K562 (cell line): ENCODE measurements around the gene NOLC1. TPM values are rescaled to one million over a fixed set of nuclear protein-coding genes. Genes with fewer than 3 reads are reported as not detected.

ENCODE experiments used
- BCL6 ChIP-seq: fragments of 250-450 bp; sonication (Bioruptor Pico); IDR thresholded peaks from 2 replicates; pipeline ENCODE4 v1.4.0; 2020
- BDP1 ChIP-seq: IDR thresholded peaks from 3 replicates; pipeline ENCODE4 v1.6.1; 2011; ENCODE audit not compliant: insufficient read length, insufficient read depth
- HLTF ChIP-seq: fragments of 450-650 bp; IDR thresholded peaks from 2 replicates; pipeline ENCODE4 v1.6.1; 2016
- RAD51 ChIP-seq: fragments of 450-650 bp; IDR thresholded peaks from 2 replicates; pipeline ENCODE4 v1.7.1; 2016; ENCODE audit warnings: low read depth, mild to moderate bottlenecking, borderline replicate concordance
- SIX5 ChIP-seq, 2 experiments: IDR thresholded peaks; 2 replicates each; pipeline ENCODE4 v1.6.1; 2011; ENCODE audit warnings: low read length in 2 of 2, borderline replicate concordance in 1 of 2, low read depth in 1 of 2, mild to moderate bottlenecking in 1 of 2, moderate library complexity in 1 of 2; ENCODE audit not compliant: insufficient read depth in 1 of 2
- SMAD2 ChIP-seq: fragments of 150-350 bp; IDR thresholded peaks from 2 replicates; pipeline ENCODE4 v1.6.1; 2014; ENCODE audit warnings: low read depth, mild to moderate bottlenecking, low read length
- SMARCA4 ChIP-seq: fragments of 450-650 bp; IDR thresholded peaks from 2 replicates; pipeline ENCODE4 v1.6.1; 2016
- SUPT5H ChIP-seq: fragments of 450-650 bp; IDR thresholded peaks from 2 replicates; pipeline ENCODE4 v1.6.1; 2016
- ZNF121 ChIP-seq: sonication (generic); formaldehyde crosslinking; conservative IDR thresholded peaks from 2 replicates; pipeline ENCODE4 v1.8.0; 2022; ENCODE audit warnings: missing genetic modification reagents
- polyA plus RNA-seq, 8 experiments: library from polyadenylated mRNA; depleted of rRNA in 4 of 8; stranded (reverse) in 5 of 8; unstranded in 3 of 8; fragments of >200 nt; fragmentation: Nextera tagmentation in 2 of 8; fragmentation: Illumina TruSeq in 1 of 8; extraction: Ambion mirVana in 2 of 8; extraction: Trizol in 1 of 8; gene quantifications; 2 replicates each; pipeline versions ENCODE4 v1.2.1 to v1.2.3, GENCODE V29; 2011 to 2014; ENCODE audit warnings: inconsistent platforms in 1 of 8, missing spikeins in 1 of 8
- total RNA-seq, 7 experiments: library from RNA; depleted of rRNA in 6 of 7; stranded (reverse); fragments of >200 nt in 6 of 7; fragmentation: Illumina TruSeq in 2 of 7; extraction: Trizol in 2 of 7; gene quantifications; 2 replicates each; pipeline versions ENCODE4 v1.2.1 to v1.2.3, GENCODE V29; 2011 to 2021; ENCODE audit warnings: low replicate concordance in 1 of 7
- TF ChIP-seq, protein P1 (sequence below): fragments of 250-450 bp; sonication (Bioruptor Pico); IDR thresholded peaks from 2 replicates; pipeline ENCODE4 v1.4.0; 2020
- TF ChIP-seq, protein P2 (sequence below): fragments of 200-400 bp; formaldehyde crosslinking; IDR thresholded peaks from 2 replicates; pipeline ENCODE4 v1.6.1; 2017; ENCODE audit warnings: mild to moderate bottlenecking, low read depth, low read length, moderate library complexity
- TF ChIP-seq, protein P3 (sequence below): fragments of 200-800 bp; sonication (Bioruptor generic); IDR thresholded peaks from 2 replicates; pipeline ENCODE4 v1.6.1; 2017; ENCODE audit warnings: missing genetic modification characterization, missing compliant biosample characterization
- TF ChIP-seq, protein P4 (sequence below): sonication (generic); formaldehyde crosslinking; IDR thresholded peaks from 2 replicates; pipeline ENCODE4 v1.8.1; 2023; ENCODE audit warnings: mild to moderate bottlenecking, missing genetic modification reagents

Gene NOLC1
- total and polyA plus RNA-seq, 9 of the 15 experiments (the other 6 are each of a cell fraction or from before 2014, with no cell fraction given): 102 to 310 (median 165) TPM

DNA sequence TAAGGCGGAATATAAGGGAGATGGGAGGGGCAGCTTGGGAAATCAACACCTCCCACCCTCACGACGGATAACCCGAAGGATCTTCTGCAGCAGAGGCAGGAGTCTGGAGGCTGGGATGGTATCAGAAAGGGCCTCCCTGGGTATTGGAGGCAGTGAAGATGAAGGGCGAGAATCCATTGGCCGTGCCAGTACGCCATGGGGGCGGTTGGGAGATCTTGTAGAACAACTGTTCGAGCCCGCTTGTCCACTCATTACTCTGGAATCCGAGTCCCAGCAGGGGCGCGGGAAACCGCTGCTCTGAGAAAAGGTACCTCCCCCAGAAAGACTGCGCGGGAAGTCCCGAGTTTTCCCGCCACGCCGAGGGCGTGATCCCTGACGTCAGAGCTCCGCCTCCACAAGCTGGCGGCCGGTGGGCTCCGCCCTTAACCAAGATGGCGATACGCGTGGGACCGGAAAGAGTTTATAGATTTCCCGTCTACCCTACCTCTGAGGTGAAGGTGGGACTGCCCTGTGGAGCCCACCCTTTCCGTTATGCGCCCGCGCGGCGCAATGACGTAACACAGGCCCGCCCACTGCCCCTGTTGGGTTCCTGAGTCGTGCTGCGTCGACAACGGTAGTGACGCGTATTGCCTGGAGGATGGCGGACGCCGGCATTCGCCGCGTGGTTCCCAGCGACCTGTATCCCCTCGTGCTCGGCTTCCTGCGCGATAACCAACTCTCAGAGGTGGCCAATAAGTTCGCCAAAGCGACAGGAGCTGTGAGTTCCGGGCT, at the start of gene NOLC1 (continued):
- TF ChIP-seq, protein P1, sequence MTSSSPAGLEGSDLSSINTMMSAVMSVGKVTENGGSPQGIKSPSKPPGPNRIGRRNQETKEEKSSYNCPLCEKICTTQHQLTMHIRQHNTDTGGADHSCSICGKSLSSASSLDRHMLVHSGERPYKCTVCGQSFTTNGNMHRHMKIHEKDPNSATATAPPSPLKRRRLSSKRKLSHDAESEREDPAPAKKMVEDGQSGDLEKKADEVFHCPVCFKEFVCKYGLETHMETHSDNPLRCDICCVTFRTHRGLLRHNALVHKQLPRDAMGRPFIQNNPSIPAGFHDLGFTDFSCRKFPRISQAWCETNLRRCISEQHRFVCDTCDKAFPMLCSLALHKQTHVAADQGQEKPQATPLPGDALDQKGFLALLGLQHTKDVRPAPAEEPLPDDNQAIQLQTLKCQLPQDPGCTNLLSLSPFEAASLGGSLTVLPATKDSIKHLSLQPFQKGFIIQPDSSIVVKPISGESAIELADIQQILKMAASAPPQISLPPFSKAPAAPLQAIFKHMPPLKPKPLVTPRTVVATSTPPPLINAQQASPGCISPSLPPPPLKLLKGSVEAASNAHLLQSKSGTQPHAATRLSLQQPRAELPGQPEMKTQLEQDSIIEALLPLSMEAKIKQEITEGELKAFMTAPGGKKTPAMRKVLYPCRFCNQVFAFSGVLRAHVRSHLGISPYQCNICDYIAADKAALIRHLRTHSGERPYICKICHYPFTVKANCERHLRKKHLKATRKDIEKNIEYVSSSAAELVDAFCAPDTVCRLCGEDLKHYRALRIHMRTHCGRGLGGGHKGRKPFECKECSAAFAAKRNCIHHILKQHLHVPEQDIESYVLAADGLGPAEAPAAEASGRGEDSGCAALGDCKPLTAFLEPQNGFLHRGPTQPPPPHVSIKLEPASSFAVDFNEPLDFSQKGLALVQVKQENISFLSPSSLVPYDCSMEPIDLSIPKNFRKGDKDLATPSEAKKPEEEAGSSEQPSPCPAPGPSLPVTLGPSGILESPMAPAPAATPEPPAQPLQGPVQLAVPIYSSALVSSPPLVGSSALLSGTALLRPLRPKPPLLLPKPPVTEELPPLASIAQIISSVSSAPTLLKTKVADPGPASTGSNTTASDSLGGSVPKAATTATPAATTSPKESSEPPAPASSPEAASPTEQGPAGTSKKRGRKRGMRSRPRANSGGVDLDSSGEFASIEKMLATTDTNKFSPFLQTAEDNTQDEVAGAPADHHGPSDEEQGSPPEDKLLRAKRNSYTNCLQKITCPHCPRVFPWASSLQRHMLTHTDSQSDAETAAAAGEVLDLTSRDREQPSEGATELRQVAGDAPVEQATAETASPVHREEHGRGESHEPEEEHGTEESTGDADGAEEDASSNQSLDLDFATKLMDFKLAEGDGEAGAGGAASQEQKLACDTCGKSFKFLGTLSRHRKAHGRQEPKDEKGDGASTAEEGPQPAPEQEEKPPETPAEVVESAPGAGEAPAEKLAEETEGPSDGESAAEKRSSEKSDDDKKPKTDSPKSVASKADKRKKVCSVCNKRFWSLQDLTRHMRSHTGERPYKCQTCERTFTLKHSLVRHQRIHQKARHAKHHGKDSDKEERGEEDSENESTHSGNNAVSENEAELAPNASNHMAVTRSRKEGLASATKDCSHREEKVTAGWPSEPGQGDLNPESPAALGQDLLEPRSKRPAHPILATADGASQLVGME (CRISPR knock-in tag): no peak
- TF ChIP-seq BDP1 (no peak), SMAD2 (no peak), RAD51 (no peak), HLTF (no peak), SUPT5H (peak; percentile 88), ZNF121 (CRISPR knock-in tag) (no peak), SMARCA4 (no peak), BCL6 (no peak), SIX5 (IDR thresholded peaks at IDR 0.05; ENCODE audit: borderline replicate concordance in 1 of 2, insufficient read depth in 1 of 2, low read depth in 1 of 2, low read length in 2 of 2) (peak; percentile 34 to 37; a peak in 3 of 4 replicates)
- TF ChIP-seq, protein P2, sequence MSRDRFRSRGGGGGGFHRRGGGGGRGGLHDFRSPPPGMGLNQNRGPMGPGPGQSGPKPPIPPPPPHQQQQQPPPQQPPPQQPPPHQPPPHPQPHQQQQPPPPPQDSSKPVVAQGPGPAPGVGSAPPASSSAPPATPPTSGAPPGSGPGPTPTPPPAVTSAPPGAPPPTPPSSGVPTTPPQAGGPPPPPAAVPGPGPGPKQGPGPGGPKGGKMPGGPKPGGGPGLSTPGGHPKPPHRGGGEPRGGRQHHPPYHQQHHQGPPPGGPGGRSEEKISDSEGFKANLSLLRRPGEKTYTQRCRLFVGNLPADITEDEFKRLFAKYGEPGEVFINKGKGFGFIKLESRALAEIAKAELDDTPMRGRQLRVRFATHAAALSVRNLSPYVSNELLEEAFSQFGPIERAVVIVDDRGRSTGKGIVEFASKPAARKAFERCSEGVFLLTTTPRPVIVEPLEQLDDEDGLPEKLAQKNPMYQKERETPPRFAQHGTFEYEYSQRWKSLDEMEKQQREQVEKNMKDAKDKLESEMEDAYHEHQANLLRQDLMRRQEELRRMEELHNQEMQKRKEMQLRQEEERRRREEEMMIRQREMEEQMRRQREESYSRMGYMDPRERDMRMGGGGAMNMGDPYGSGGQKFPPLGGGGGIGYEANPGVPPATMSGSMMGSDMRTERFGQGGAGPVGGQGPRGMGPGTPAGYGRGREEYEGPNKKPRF: no peak
- TF ChIP-seq, protein P3, sequence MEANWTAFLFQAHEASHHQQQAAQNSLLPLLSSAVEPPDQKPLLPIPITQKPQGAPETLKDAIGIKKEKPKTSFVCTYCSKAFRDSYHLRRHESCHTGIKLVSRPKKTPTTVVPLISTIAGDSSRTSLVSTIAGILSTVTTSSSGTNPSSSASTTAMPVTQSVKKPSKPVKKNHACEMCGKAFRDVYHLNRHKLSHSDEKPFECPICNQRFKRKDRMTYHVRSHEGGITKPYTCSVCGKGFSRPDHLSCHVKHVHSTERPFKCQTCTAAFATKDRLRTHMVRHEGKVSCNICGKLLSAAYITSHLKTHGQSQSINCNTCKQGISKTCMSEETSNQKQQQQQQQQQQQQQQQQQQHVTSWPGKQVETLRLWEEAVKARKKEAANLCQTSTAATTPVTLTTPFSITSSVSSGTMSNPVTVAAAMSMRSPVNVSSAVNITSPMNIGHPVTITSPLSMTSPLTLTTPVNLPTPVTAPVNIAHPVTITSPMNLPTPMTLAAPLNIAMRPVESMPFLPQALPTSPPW: peak; percentile 85
- TF ChIP-seq, protein P4, sequence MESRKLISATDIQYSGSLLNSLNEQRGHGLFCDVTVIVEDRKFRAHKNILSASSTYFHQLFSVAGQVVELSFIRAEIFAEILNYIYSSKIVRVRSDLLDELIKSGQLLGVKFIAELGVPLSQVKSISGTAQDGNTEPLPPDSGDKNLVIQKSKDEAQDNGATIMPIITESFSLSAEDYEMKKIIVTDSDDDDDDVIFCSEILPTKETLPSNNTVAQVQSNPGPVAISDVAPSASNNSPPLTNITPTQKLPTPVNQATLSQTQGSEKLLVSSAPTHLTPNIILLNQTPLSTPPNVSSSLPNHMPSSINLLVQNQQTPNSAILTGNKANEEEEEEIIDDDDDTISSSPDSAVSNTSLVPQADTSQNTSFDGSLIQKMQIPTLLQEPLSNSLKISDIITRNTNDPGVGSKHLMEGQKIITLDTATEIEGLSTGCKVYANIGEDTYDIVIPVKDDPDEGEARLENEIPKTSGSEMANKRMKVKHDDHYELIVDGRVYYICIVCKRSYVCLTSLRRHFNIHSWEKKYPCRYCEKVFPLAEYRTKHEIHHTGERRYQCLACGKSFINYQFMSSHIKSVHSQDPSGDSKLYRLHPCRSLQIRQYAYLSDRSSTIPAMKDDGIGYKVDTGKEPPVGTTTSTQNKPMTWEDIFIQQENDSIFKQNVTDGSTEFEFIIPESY (CRISPR knock-in tag): peak; percentile 55
